HUES6 (cell line): ENCODE measurements around the gene SAMD9.
A peak's percentile ranks its signal among the peaks of the same experiment; 100 is the strongest.

ENCODE experiments used
- H3K27ac ChIP-seq: 2 replicates; pipeline ENCODE4 v1.7.0; 2013; ENCODE audit warnings: low read depth, mild to moderate bottlenecking, low read length, inconsistent platforms
- H3K27me3 ChIP-seq: 2 replicates; pipeline ENCODE4 v1.6.1; 2013; ENCODE audit warnings: low read length; ENCODE audit not compliant: control insufficient read depth, insufficient read depth
- H3K36me3 ChIP-seq: 2 replicates; pipeline ENCODE4 v1.6.1; 2013; ENCODE audit warnings: low read length; ENCODE audit not compliant: control insufficient read depth, insufficient read depth
- H3K4me1 ChIP-seq: 2 replicates; pipeline ENCODE4 v1.6.1; 2013; ENCODE audit warnings: low read length; ENCODE audit not compliant: control insufficient read depth, insufficient read depth
- H3K4me3 ChIP-seq: 2 replicates; pipeline ENCODE4 v1.5.1; 2013; ENCODE audit warnings: low read depth, low read length
- H3K9ac ChIP-seq: one replicate; pipeline ENCODE4 v1.6.1; 2013; ENCODE audit warnings: mild to moderate bottlenecking, low read length
- H3K9me3 ChIP-seq: 2 replicates; pipeline ENCODE4 v1.6.1; 2013; ENCODE audit warnings: low read depth, low read length; ENCODE audit not compliant: control insufficient read depth, insufficient read depth

Gene SAMD9

DNA sequence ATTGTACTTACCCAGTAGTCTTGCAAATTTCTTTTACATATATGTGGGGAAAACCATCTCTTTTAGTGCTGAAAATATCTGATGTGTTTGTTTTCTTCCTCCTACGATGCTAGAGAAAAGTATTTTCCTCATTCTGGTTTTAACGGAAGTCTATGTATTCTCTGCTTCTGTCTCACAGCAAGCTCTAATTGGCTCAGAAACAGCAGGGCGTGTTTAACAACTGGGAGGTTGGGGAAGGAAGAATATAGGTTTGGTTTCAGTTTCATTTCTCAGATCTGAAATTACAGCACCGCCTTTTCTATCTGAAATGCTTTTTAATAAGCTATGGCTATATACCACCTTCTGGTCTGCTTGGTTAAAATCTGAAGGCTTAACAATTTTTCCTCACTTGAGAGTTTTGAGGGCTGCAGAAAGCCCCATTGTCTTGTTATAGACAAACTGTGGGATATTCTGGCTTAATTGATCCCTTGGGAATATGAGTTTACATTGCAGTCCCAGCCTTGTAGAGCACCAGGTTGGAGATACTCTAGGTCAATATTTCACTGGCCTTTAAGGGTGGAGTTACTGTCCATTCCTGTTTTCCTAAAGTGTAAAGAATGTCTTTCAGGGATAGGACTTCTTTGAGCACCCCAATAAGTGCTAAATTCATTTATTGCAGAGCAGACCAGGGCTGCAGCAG, at the start of gene SAMD9:
Gene SAMD9 (minus strand): TSS at position 128 of the 679 bp plus-strand sequence. CDS start 11,882 bp downstream, outside the sequence.
- Histone ChIP-seq H3K27ac (no peak within 1 kb of the TSS), H3K36me3 (no peaks in the 10 kb centered on the region), H3K9ac (no peak within 1 kb of the TSS), H3K27me3 (no peaks in the 10 kb centered on the region), H3K9me3 (0 out of 2 replicates have a peak, but pooled peaks cover 2% of the 10 kb centered on the region), H3K4me1 (peaks cover 3% of the 10 kb centered on the region; the same call in 1 of the 2 replicates), H3K4me3 (0 out of 2 replicates have a peak within 1 kb of the TSS, but pooled peaks have one; percentile 5)

DNA sequence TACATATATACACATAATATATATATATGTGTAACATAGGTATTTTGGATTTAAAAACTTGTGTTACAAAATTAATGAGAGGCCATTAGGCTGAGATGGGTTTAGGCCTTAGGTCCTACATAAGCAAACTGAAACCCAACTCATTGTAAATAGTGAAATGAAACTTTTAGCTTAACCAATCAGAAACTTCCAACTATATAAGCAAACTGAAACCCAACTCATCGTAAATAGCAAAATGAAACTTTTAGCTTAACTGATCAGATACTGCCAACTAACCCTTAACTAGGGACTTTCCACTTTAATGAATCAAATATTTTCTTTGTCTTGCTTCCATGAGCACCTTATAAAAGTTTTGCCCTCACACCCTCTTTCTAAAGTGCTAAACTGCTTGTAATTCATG, 47.7 kb upstream of the SAMD9 start:
- H3K4me1 ChIP-seq = no peaks in the 10 kb centered on the region
- no peaks in the 10 kb centered on the region for H3K36me3 ChIP-seq
- no peaks in the 10 kb centered on the region for H3K9me3 ChIP-seq
- no peak overlapping the region for H3K4me3 ChIP-seq
- H3K27me3 ChIP-seq = no peaks in the 10 kb centered on the region
- no peak overlapping the region for H3K27ac ChIP-seq
- no peak overlapping the region for H3K9ac ChIP-seq

GRCh38 chr7:93164766-93165165, 47.0 kb upstream of the SAMD9 start:
- Histone ChIP-seq H3K9me3 (no peaks in the 10 kb centered on the region), H3K36me3 (no peaks in the 10 kb centered on the region), H3K4me3 (no peak overlapping the region), H3K9ac (no peak overlapping the region), H3K4me1 (no peaks in the 10 kb centered on the region), H3K27ac (no peak overlapping the region), H3K27me3 (no peaks in the 10 kb centered on the region)

DNA sequence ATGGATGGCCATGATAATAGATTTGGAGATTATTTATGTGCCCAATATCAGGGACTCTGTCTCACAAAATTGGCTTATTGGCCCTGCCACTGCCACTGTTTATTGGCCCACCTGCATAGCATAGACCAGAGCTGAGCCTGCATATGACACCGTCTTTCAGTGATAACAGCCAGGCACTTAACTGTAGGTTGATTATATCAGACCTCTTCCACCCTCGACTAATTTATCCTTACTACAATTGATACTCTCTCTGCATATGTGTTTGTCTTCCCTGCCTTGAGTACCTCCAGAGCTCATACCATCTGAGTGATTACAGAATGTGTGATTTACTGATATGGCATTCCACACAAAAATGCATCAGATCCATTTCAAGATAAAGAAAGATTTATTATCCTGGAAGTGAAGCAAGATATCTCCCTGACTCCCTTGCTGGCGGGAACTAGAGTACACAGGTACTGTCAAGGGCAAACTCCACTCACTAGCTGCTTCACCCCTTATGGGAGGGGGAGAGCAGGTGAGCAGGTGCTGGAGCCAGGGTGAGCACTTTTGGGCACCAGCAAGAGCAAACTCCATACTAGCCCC, 43.5 kb upstream of the SAMD9 start:
- H3K27me3 ChIP-seq = no peaks in the 10 kb centered on the region
- no peak overlapping the region for H3K4me3 ChIP-seq
- no peak overlapping the region for H3K27ac ChIP-seq
- H3K9ac ChIP-seq = no peak overlapping the region
- H3K4me1 ChIP-seq = no peaks in the 10 kb centered on the region
- no peaks in the 10 kb centered on the region for H3K9me3 ChIP-seq
- H3K36me3 ChIP-seq = no peaks in the 10 kb centered on the region

DNA sequence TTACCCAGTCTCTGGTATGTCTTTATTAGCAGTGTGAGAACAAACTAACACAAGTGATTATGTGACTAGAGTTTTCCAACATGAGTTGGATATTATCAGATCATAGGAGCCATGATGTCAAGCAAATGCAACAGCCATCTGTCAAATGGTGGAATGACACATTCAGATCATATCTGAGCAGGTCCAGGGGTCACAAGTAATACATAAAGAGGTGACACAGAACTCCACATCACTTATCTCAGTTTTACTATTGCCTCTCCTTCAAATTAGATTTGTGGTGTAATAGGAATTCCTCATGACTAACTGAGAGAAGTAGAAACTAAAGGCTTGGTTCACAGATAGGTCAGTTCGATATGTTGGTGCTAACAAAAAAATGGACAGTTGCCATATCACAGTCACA, 42.6 kb upstream of the SAMD9 start:
- H3K9ac ChIP-seq = no peak overlapping the region
- no peak overlapping the region for H3K4me3 ChIP-seq
- H3K36me3 ChIP-seq = no peaks in the 10 kb centered on the region
- H3K9me3 ChIP-seq = no peaks in the 10 kb centered on the region
- H3K27me3 ChIP-seq = no peaks in the 10 kb centered on the region
- no peak overlapping the region for H3K27ac ChIP-seq
- no peaks in the 10 kb centered on the region for H3K4me1 ChIP-seq

DNA sequence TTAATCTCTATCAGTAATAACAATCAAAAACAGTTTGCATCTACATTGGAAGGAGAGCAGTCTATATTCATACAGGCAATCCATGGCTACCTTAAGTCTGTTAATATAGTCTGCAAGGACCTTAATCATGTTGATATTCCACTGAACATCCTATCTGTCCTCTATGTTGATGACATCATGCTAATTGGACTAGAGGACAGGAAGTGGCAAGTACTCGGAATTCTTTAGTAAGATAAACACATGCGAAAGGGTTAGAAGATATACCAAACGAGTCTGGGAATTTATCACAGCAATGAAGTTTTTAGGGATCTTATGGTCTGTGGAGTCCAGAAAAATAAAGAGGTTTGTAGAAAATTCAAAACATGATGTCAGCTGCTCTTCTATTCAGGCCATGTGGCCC, 41.7 kb upstream of the SAMD9 start:
- Histone ChIP-seq H3K9me3 (no peaks in the 10 kb centered on the region), H3K4me3 (no peak overlapping the region), H3K27me3 (no peaks in the 10 kb centered on the region), H3K4me1 (no peaks in the 10 kb centered on the region), H3K27ac (no peak overlapping the region), H3K9ac (no peak overlapping the region), H3K36me3 (no peaks in the 10 kb centered on the region)

- H3K36me3 ChIP-seq = no peaks in the 10 kb centered on the region
- no peaks in the 10 kb centered on the region for H3K4me1 ChIP-seq
- H3K9me3 ChIP-seq = no peaks in the 10 kb centered on the region
- no peak overlapping the region for H3K9ac ChIP-seq
- H3K27ac ChIP-seq = no peak overlapping the region
- H3K27me3 ChIP-seq = no peaks in the 10 kb centered on the region
- H3K4me3 ChIP-seq = no peak overlapping the region
Measured at GRCh38 chr7:93156884-93157283, 39.1 kb upstream of the SAMD9 start.

GRCh38 chr7:93150200-93150835, 32.5 kb upstream of the SAMD9 start:
- Histone ChIP-seq H3K27ac (no peak overlapping the region), H3K9ac (no peak overlapping the region), H3K36me3 (no peaks in the 10 kb centered on the region), H3K4me3 (no peak overlapping the region), H3K27me3 (no peaks in the 10 kb centered on the region), H3K4me1 (no peaks in the 10 kb centered on the region), H3K9me3 (no peaks in the 10 kb centered on the region)

DNA sequence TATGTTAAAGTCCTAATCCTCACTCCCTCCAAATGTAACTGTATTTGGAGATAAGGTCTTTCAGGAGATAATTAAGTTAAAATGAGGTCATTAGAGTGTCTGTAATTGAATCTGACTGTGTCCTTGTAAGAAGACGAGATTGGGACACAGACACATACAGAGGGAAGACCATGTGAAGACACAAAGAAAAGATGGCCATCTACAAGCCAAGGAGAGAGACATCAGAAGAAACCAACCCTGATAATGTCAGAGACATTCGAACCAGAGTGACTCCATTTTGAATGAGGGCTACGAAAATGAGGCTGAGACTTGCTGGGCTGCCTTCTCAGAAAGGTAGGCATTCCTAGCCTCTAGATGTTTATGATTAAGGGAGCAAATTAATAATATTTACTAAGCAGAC, 30.9 kb upstream of the SAMD9 start:
- H3K27me3 ChIP-seq = no peaks in the 10 kb centered on the region
- no peaks in the 10 kb centered on the region for H3K4me1 ChIP-seq
- no peak overlapping the region for H3K27ac ChIP-seq
- no peaks in the 10 kb centered on the region for H3K36me3 ChIP-seq
- no peak overlapping the region for H3K9ac ChIP-seq
- no peaks in the 10 kb centered on the region for H3K9me3 ChIP-seq
- no peak overlapping the region for H3K4me3 ChIP-seq

- H3K36me3 ChIP-seq = no peaks in the 10 kb centered on the region
- no peak within 1 kb of the TSS for H3K9ac ChIP-seq
- H3K27ac ChIP-seq = no peak within 1 kb of the TSS
- no peak within 1 kb of the TSS for H3K4me3 ChIP-seq
- H3K27me3 ChIP-seq = no peaks in the 10 kb centered on the region
- no peaks in the 10 kb centered on the region for H3K4me1 ChIP-seq
- no peaks in the 10 kb centered on the region for H3K9me3 ChIP-seq
Measured at GRCh38 chr7:93148144-93148543, 30.4 kb upstream of the SAMD9 start, which contains the start of gene SAMD9L. TSS of gene SAMD9L (minus strand) at chr7:93148385. CDS start at chr7:93135971, 12,414 bp downstream.

DNA sequence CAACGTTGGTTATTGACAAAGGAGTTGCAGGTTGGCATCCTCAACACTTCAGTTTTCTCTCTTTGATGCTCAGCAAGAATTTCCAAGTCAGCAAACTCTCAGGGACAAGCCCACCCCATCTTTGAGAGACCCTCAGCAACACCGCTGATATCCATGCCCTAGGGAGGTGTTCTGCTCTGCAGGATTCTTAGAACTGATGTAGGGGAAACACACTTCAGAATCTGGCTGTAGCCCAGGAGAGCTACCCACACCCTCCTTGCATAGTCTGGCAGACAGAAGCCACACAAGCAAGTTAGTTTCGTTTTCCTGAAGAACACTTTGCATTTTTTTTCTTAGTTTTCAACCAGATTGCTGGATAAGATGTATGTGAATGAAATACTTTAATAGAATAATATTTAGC, 29.6 kb upstream of the SAMD9 start:
- H3K4me1 ChIP-seq = no peaks in the 10 kb centered on the region
- no peaks in the 10 kb centered on the region for H3K27me3 ChIP-seq
- H3K36me3 ChIP-seq = no peaks in the 10 kb centered on the region
- no peak overlapping the region for H3K27ac ChIP-seq
- H3K9ac ChIP-seq = no peak overlapping the region
- H3K9me3 ChIP-seq = no peaks in the 10 kb centered on the region
- no peak overlapping the region for H3K4me3 ChIP-seq
